Uterus (tissue), 2 donors: ENCODE results near the gene AGMO.

ENCODE experiments used
- POLR2A ChIP-seq, 2 donors: fragments of 450-650 bp; IDR thresholded peaks; one replicate each; pipeline ENCODE4 v1.6.1; 2016; ENCODE audit warnings: antibody characterized with exemption in 2 of 2, mild to moderate bottlenecking in 1 of 2, moderate library complexity in 1 of 2
- TF ChIP-seq, protein P1 (sequence below), 4 experiments: fragments of 200-600 bp in 2 of 4; fragments of 450-650 bp in 2 of 4; sonication (generic) in 2 of 4; IDR thresholded peaks; one replicate each; pipeline ENCODE4 v1.5.1; 2016 to 2019; ENCODE audit warnings: antibody characterized with exemption in 4 of 4, mild to moderate bottlenecking in 2 of 4, moderate library complexity in 1 of 4

DNA sequence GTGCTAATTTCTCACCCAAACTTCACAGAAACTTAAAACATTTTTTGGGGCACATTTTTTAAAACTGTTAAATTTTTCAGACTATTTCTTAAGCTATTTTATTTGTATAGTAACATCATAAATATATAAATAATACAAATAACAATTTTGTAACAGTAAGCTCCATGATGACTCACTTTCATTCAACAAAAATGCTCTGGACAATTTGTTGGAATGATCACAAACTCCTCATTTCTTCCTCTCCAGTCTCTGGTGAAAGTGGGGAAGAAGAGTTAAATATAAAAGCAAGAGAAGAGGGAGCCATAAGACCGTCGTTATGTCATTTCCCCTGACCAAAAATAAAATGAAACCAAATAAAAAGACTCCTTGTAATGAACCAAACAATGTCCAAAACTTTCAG, 162.4 kb downstream of the AGMO start:
- TF ChIP-seq POLR2A (IDR thresholded peaks at IDR 0.05) = no peak
- TF ChIP-seq, protein P1, sequence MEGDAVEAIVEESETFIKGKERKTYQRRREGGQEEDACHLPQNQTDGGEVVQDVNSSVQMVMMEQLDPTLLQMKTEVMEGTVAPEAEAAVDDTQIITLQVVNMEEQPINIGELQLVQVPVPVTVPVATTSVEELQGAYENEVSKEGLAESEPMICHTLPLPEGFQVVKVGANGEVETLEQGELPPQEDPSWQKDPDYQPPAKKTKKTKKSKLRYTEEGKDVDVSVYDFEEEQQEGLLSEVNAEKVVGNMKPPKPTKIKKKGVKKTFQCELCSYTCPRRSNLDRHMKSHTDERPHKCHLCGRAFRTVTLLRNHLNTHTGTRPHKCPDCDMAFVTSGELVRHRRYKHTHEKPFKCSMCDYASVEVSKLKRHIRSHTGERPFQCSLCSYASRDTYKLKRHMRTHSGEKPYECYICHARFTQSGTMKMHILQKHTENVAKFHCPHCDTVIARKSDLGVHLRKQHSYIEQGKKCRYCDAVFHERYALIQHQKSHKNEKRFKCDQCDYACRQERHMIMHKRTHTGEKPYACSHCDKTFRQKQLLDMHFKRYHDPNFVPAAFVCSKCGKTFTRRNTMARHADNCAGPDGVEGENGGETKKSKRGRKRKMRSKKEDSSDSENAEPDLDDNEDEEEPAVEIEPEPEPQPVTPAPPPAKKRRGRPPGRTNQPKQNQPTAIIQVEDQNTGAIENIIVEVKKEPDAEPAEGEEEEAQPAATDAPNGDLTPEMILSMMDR (IDR thresholded peaks at IDR 0.05) = no peak
